Kidney (tissue), 14 donors: ENCODE data around the gene TTC16. TPM values are rescaled to one million over a fixed set of nuclear protein-coding genes. Genes with fewer than 3 reads are reported as not detected.

Experiments
- DNase-seq, 5 donors: peaks; one replicate each; pipeline ENCODE4 v3.0.0-alpha.2; 2013 to 2020
- FAIRE-seq: peaks from 2 replicates; lab custom pipeline; 2012; peaks lifted over from hg19 to GRCh38; lab: Jason Lieb, UNC
- H3K27ac ChIP-seq, 2 donors: one replicate each; pipeline ENCODE4 v1.7.0; 2013; ENCODE audit warnings: low read depth in 2 of 2, low read length in 2 of 2, inconsistent platforms in 1 of 2
- H3K27me3 ChIP-seq: one replicate; pipeline ENCODE4 v1.7.1; 2013; ENCODE audit warnings: low read length, inconsistent platforms; ENCODE audit not compliant: control insufficient read depth, insufficient read depth
- H3K36me3 ChIP-seq, 3 donors: one replicate each; pipeline versions ENCODE4 v1.7.0 to v1.7.1; 2013; ENCODE audit warnings: low read length in 3 of 3, control low read depth in 1 of 3, inconsistent platforms in 1 of 3; ENCODE audit not compliant: insufficient read depth in 3 of 3, control insufficient read depth in 2 of 3
- H3K4me1 ChIP-seq, 3 donors: one replicate each; pipeline versions ENCODE4 v1.7.0 to v1.7.1; 2013; ENCODE audit warnings: low read length in 3 of 3, inconsistent platforms in 1 of 3, low read depth in 1 of 3; ENCODE audit not compliant: control insufficient read depth in 2 of 3, insufficient read depth in 2 of 3
- H3K4me3 ChIP-seq, 3 donors: one replicate each; pipeline versions ENCODE4 v1.7.0 to v1.8.1; 2013; ENCODE audit warnings: low read length in 3 of 3, control low read depth in 1 of 3, inconsistent platforms in 1 of 3
- H3K9ac ChIP-seq, 3 donors: one replicate each; pipeline versions ENCODE4 v1.7.0 to v1.7.1; 2013; ENCODE audit warnings: low read length in 3 of 3, control low read depth in 1 of 3, inconsistent platforms in 1 of 3
- H3K9me3 ChIP-seq, 3 donors: one replicate each; pipeline versions ENCODE4 v1.7.0 to v1.7.1; 2013; ENCODE audit warnings: low read length in 3 of 3, control low read depth in 1 of 3, inconsistent platforms in 1 of 3; ENCODE audit not compliant: control insufficient read depth in 2 of 3, insufficient read depth in 1 of 3
- intact Hi-C: fragments of 100-400 bp; cut with DNase I; formaldehyde crosslinking; loops from one replicate; pipeline ENCODE4 v1.11.1; 2022
- polyA plus RNA-seq: library from polyadenylated mRNA; stranded (reverse); fragments of 350-450 nt; fragmentation: Illumina TruSeq; extraction: RNeasy Lipid Tissue Mini Kit (QIAGEN cat#74804); gene quantifications from one replicate; pipeline ENCODE4 v1.2.3, GENCODE V29; 2014; ENCODE audit warnings: low read depth, low replicate concordance; ENCODE audit not compliant: insufficient read depth
- total RNA-seq: library from RNA; stranded (reverse); fragmentation: NEBNext Ultra II Directional; extraction: Animal tissue kit (Norgen Biotek cat#: 25700); gene quantifications from one replicate; pipeline ENCODE4 v1.2.1, GENCODE V29; 2021
- TF ChIP-seq, protein P1 (sequence below): IDR thresholded peaks from 3 replicates; pipeline ENCODE4 v1.5.1; 2012; ENCODE audit warnings: mild to moderate bottlenecking, moderate library complexity, borderline replicate concordance; ENCODE audit not compliant: insufficient read depth; ENCODE audit errors: extremely low read depth
- donor health status: control.
- donor health status: control.
- donor health status: control.
- donor health status: control.
- donor health status: control.
- donor health status: DM: yes; HTN: yes; CAD: no.
- donor health status: Normal renal cell carcinoma (clear cell type).

Gene TTC16
- total and polyA plus RNA-seq, 2 donors from 2014 or later = 0.32 to 0.72 TPM

DNA sequence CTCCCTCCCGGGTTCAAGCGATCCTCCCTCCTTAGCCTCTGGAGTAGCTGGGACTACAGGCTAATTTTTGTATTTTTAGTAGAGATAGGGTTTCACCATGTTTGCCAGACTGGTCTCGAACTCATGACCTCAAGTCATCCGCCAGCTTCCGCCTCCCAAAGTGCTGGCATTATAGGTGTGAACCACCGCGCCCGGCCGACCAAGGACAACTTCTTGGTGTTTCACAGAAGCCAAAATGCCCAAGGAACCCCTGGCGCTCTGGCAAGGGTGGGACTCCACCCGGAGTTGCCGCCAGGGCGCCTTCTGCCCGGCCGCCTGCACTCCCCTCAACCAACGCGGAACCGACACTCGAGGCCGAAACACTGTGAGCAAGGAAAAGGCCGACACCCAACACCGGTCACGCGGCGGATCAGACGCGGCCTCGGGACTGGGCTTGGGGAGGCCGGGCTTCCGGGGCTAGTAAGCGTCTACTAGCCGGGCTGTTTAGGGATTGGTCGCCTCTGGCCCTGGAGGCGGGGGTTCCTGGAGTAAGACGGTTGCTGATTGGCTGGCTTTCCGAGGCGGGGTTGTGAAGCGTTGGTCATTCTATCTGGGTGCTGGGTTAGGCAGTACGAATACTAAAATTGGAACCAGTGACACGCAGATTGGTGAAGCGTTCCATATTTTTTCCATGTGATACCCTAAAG, 16.8 kb upstream of the TTC16 start:
- Histone ChIP-seq H3K9me3 (no peaks in the 10 kb centered on the region), H3K36me3 (no peaks in the 10 kb centered on the region), H3K27me3 (no peaks in the 10 kb centered on the region), H3K27ac (peak overlapping the region; percentile 83 to 89), H3K4me1 (peaks cover 0 to 8% (median 0%) of the 10 kb centered on the region in 3 donors), H3K4me3 (peak overlapping the region; percentile 26 to 52 (median 30)), H3K9ac (peak overlapping the region in 1 of 3 donors; percentile 34)
- TF ChIP-seq, protein P1, sequence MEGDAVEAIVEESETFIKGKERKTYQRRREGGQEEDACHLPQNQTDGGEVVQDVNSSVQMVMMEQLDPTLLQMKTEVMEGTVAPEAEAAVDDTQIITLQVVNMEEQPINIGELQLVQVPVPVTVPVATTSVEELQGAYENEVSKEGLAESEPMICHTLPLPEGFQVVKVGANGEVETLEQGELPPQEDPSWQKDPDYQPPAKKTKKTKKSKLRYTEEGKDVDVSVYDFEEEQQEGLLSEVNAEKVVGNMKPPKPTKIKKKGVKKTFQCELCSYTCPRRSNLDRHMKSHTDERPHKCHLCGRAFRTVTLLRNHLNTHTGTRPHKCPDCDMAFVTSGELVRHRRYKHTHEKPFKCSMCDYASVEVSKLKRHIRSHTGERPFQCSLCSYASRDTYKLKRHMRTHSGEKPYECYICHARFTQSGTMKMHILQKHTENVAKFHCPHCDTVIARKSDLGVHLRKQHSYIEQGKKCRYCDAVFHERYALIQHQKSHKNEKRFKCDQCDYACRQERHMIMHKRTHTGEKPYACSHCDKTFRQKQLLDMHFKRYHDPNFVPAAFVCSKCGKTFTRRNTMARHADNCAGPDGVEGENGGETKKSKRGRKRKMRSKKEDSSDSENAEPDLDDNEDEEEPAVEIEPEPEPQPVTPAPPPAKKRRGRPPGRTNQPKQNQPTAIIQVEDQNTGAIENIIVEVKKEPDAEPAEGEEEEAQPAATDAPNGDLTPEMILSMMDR = peak; percentile 1
- DNase-seq = peak; percentile 96 to 99 (median 97)
- intact Hi-C loops = no loop called here
- peak; percentile 86 for FAIRE-seq

DNA sequence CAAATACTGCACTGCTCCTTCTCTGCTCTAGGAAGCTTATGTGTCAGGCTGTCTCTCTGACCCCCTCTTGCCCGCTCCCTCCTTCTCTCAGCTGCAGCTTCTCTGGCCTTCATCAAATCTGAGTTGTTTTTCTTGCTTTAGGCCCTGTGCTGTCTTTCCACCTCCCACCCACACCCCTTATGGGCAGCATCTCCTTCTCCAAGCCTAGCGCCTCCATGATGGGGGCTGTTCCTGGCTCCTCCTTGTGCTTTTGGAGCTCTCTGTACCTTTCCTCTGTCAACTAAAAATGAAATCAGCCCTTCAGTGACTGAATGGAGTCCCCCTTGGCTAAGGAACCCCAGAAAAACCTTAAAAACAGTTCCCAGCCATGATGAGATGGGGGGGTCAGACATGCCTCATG, 15.7 kb upstream of the TTC16 start:
- DNase-seq (no peak), FAIRE-seq (no peak)
- H3K9ac ChIP-seq = no peak overlapping the region
- H3K27ac ChIP-seq = no peak overlapping the region
- H3K27me3 ChIP-seq = no peaks in the 10 kb centered on the region
- TF ChIP-seq, protein P1 = no peak
- H3K4me3 ChIP-seq = no peak overlapping the region
- H3K9me3 ChIP-seq = no peaks in the 10 kb centered on the region
- intact Hi-C loops = no loop called here
- no peaks in the 10 kb centered on the region for H3K36me3 ChIP-seq
- peaks cover 0 to 8% (median 0%) of the 10 kb centered on the region in 3 donors for H3K4me1 ChIP-seq

DNA sequence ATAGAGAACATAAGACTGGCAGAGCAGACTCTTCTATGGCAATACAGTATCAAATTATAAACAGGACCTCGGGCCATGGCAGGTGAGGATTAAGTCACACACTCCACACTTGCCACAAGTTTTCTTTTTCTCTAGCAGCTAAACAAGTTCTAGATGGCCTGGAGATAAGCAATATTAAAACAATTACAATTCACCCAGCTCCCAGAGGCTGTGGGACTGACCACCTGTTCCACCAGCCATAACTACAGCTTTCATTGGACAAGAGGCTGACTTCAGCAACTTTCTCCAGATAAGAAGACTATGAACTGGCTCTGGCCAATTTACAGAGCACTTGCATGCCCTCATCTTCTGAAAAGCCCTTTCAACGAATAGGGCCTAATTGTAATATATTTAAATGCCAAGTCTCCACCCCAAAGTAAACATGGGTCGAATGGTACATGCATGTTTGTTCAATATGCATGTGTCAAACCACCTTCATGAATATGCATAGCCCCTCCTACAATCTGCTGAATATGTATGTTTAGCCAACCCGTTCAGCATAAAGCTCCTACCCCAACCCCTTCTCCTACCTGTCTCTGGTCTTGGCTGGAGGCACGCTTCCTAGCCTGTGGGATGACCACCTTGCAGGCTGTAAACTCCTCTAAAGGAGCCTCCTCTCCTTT, 15.2 kb upstream of the TTC16 start:
- DNase-seq (peak in 3 of 5 donors; percentile 4 to 49 (median 34)), FAIRE-seq (no peak)
- H3K9me3 ChIP-seq = no peaks in the 10 kb centered on the region
- H3K4me3 ChIP-seq = no peak overlapping the region
- no peaks in the 10 kb centered on the region for H3K27me3 ChIP-seq
- H3K27ac ChIP-seq = no peak overlapping the region
- intact Hi-C loops = no loop called here
- H3K36me3 ChIP-seq = no peaks in the 10 kb centered on the region
- peaks cover 0 to 8% (median 0%) of the 10 kb centered on the region in 3 donors for H3K4me1 ChIP-seq
- TF ChIP-seq, protein P1 = no peak
- H3K9ac ChIP-seq = no peak overlapping the region
